A673 (cell line): ENCODE results near the gene SUSD1. TPM values are rescaled to one million over a fixed set of nuclear protein-coding genes. Genes with fewer than 3 reads are reported as not detected.

Experiments
- Bru-seq: library from RNA; stranded (reverse); fragments of 400-500 nt; gene quantifications from one replicate; lab custom pipeline; 2021; lab: Mats Ljungman, UMichigan
- BruChase-seq, 2 experiments: library from RNA; stranded (reverse); fragments of 400-500 nt; gene quantifications; one replicate each; lab custom pipeline; 2021; lab: Mats Ljungman, UMichigan
- BruUV-seq: library from RNA; stranded (reverse); fragments of 400-500 nt; replicated peaks from 2 replicates; lab custom pipeline; 2021; lab: Mats Ljungman, UMichigan
- CTCF ChIA-PET: fragments of 300-600 bp; sonication (Branson Sonifier 250); formaldehyde crosslinking; loops from one replicate; lab custom pipeline; 2022; ENCODE audit warnings: antibody characterized with exemption; lab: Charles Lee
- POLR2A ChIA-PET: fragments of 300-600 bp; sonication (Branson Sonifier 250); formaldehyde crosslinking; loops from one replicate; lab custom pipeline; 2022; ENCODE audit warnings: antibody characterized with exemption; ENCODE audit not compliant: low non-redundant PET; lab: Charles Lee
- DNase-seq: peaks from one replicate; pipeline ENCODE4 v3.0.0-alpha.2; 2015; ENCODE audit warnings: low spot score
- H3K27ac ChIP-seq: fragments of 200-600 bp; sonication (generic); 2 replicates; pipeline ENCODE4 v1.5.1; 2016; ENCODE audit warnings: mixed run types, low read depth, mild to moderate bottlenecking, mixed read lengths, antibody characterized with exemption, low read length; ENCODE audit not compliant: poor library complexity, severe bottlenecking
- H3K27me3 ChIP-seq: fragments of 200-600 bp; sonication (generic); replicated peaks from 2 replicates; pipeline ENCODE4 v1.6.1; 2017; ENCODE audit warnings: mixed run types, low read depth, mild to moderate bottlenecking, mixed read lengths, antibody characterized with exemption, low read length; ENCODE audit not compliant: insufficient read depth, poor library complexity
- H3K36me3 ChIP-seq: fragments of 200-600 bp; sonication (generic); 2 replicates; pipeline ENCODE4 v1.6.1; 2016; ENCODE audit warnings: mixed run types, mild to moderate bottlenecking, mixed read lengths, antibody characterized with exemption, low read length; ENCODE audit not compliant: insufficient read depth, poor library complexity, severe bottlenecking
- H3K4me1 ChIP-seq: fragments of 200-600 bp; sonication (generic); 2 replicates; pipeline ENCODE4 v1.6.1; 2017; ENCODE audit warnings: mixed run types, mild to moderate bottlenecking, mixed read lengths, antibody characterized with exemption, low read length; ENCODE audit not compliant: insufficient read depth, poor library complexity, severe bottlenecking
- H3K4me3 ChIP-seq: fragments of 200-600 bp; sonication (generic); 2 replicates; pipeline ENCODE4 v1.5.1; 2016; ENCODE audit warnings: low read depth, mixed run types, mild to moderate bottlenecking, mixed read lengths, low read length; ENCODE audit not compliant: poor library complexity, severe bottlenecking
- H3K9me3 ChIP-seq: fragments of 200-600 bp; sonication (generic); 2 replicates; pipeline ENCODE4 v1.6.1; 2016; ENCODE audit warnings: mixed run types, low read depth, mild to moderate bottlenecking, mixed read lengths, antibody characterized with exemption, low read length; ENCODE audit not compliant: poor library complexity, severe bottlenecking
- EZH2 ChIP-seq: fragments of 200-600 bp; sonication (generic); IDR thresholded peaks from 2 replicates; pipeline ENCODE4 v1.6.1; 2017; ENCODE audit warnings: borderline replicate concordance, low read depth, mild to moderate bottlenecking, mixed read lengths, antibody characterized with exemption, low read length; ENCODE audit not compliant: poor library complexity, severe bottlenecking
- intact Hi-C: fragments of 100-400 bp; cut with micrococcal nuclease; formaldehyde crosslinking; loops from one replicate; pipeline ENCODE4 v1.10.0; 2022; ENCODE audit not compliant: unreplicated experiment
- long read RNA-seq: library from polyadenylated mRNA; stranded (forward); transcript quantifications from one replicate; pipeline ENCODE4 v2.0.0, GENCODE V29; 2022
- total RNA-seq: library from RNA; stranded (reverse); gene quantifications from 2 replicates; pipeline ENCODE4 v1.2.3, GENCODE V29; 2021
- TF ChIP-seq, protein P1 (sequence below): fragments of 300-800, 200-600 bp; sonication (generic); conservative IDR thresholded peaks from 2 replicates; pipeline ENCODE4 v1.5.1; 2017; ENCODE audit warnings: low read depth, mild to moderate bottlenecking, antibody characterized with exemption, low read length, moderate library complexity, mixed read lengths

The SUSD1 gene
- total RNA-seq: 14.9 and 15.5 TPM in 2 replicates
- percentile 65 among the genes with signal in this experiment for Bru-seq, nascent RNA
- BruChase-seq, experiment 1, labeled RNA remaining after a 2-hour chase: percentile 58 among the genes with signal in this experiment
- BruChase-seq, experiment 2, labeled RNA remaining after a 6-hour chase: percentile 63 among the genes with signal in this experiment
- long read RNA-seq, transcript SUSD1-204 (17 exons, 3,124 nt): major isoform, 14 of 28 reads
- long read RNA-seq, partial matches to known transcripts: 3 of 28 reads
- long read RNA-seq, other reads (novel, unspliced or antisense): 9 of 28 reads

DNA sequence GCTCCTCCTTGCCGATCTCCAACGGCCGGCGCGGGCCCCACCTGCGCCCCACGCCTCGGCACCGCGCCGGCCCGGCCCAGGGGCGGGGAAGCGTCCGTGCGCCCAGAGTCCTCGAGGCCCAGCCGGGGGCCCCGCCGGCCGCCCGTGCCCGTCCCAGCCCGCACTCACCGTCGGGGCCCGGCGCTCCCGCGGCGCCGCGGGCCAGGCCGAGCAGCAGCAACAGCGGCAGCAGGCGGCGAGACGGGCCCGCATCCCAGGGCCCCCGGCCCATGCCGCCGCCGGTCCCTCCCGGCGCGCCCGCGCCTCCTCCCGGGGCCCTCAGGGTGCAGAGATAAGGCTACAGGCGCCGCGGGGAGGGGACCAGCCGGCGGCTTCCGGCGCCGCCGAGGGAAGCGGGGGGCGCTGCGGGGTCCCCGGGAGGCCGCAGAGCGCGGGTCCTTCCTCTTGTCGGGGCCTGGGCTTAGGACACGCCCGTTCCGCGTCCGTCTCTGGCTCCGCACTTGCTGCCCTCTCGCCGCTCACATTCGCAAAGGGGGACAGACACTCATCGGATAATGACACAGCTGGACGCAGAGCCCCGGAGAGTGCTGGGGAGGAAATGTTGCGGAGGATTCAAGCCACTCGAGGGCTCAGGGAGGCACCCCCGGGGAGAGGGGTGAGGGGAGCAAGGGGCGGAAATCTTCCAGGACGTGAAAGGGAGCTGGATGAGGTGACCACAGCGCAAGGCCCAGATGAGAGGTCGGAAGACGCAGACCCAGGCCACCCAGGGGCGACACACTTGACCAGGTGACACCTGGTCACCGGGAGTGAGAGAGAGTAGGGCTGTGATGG lies at the start of gene SUSD1:
Gene SUSD1 (minus strand): TSS at position 333 of the 831 bp plus-strand sequence. CDS start 62 bp downstream, at position 271.
- BruUV-seq: no TSS peak
- H3K36me3 ChIP-seq: no peaks in the 10 kb centered on the region
- H3K27ac ChIP-seq: peak within 1 kb of the TSS; percentile 59
- H3K9me3 ChIP-seq: no peaks in the 10 kb centered on the region
- H3K4me3 ChIP-seq: peak within 1 kb of the TSS; percentile 70
- intact Hi-C loops: loop anchor here (5.0 kb wide), 1 partner anchor 157 kb away; the partner anchor contains the start of gene PTBP3
- peak; percentile 47 for DNase-seq
- CTCF ChIA-PET: no interaction called here
- no peaks in the 10 kb centered on the region for H3K27me3 ChIP-seq
- TF ChIP-seq EZH2: no peak
- TF ChIP-seq, protein P1, sequence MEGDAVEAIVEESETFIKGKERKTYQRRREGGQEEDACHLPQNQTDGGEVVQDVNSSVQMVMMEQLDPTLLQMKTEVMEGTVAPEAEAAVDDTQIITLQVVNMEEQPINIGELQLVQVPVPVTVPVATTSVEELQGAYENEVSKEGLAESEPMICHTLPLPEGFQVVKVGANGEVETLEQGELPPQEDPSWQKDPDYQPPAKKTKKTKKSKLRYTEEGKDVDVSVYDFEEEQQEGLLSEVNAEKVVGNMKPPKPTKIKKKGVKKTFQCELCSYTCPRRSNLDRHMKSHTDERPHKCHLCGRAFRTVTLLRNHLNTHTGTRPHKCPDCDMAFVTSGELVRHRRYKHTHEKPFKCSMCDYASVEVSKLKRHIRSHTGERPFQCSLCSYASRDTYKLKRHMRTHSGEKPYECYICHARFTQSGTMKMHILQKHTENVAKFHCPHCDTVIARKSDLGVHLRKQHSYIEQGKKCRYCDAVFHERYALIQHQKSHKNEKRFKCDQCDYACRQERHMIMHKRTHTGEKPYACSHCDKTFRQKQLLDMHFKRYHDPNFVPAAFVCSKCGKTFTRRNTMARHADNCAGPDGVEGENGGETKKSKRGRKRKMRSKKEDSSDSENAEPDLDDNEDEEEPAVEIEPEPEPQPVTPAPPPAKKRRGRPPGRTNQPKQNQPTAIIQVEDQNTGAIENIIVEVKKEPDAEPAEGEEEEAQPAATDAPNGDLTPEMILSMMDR: no peak
- no peaks in the 10 kb centered on the region for H3K4me1 ChIP-seq
- POLR2A ChIA-PET: no interaction called here

GRCh38 chr9:112224401-112225289 lies 49.5 kb upstream of the SUSD1 start:
- no peak for DNase-seq

More at GRCh38 chr9:112224401-112225289, 49.5 kb upstream of the SUSD1 start:
- Histone ChIP-seq H3K27me3 (no peaks in the 10 kb centered on the region), H3K27ac (no peak overlapping the region), H3K9me3 (no peaks in the 10 kb centered on the region), H3K36me3 (peaks cover 24% of the 10 kb centered on the region), H3K4me3 (no peak overlapping the region), H3K4me1 (peaks cover 3% of the 10 kb centered on the region)
- ChIA-PET POLR2A (no interaction called here), CTCF (no interaction called here)
- intact Hi-C loops: no loop called here
- no peak for TF ChIP-seq EZH2
- TF ChIP-seq, protein P1: no peak
- BruUV-seq: no TSS peak
